ENCODE data around the gene AGBL3.

AGBL3 gene

GRCh38 chr7:135180122-135180521, 193.8 kb downstream of the AGBL3 start:
- no peak overlapping the region for H3K27ac ChIP-seq (ENCODE audit: low read depth, low read length)
- no peak overlapping the region for H3K4me3 ChIP-seq (ENCODE audit: low read length)
- 95% methylated on average over 5 of the region's 5 CpGs for WGBS
- no peaks in the 10 kb centered on the region for H3K27me3 ChIP-seq (ENCODE audit: insufficient read depth, low read length)
- peaks cover 14% of the 10 kb centered on the region for H3K4me1 ChIP-seq (ENCODE audit: insufficient read depth, low read length)
- H3K9ac ChIP-seq (ENCODE audit: low read depth, low read length), result no peak overlapping the region
- peaks cover 1% of the 10 kb centered on the region for H3K36me3 ChIP-seq (ENCODE audit: insufficient read depth, low read length)
- peaks cover 28% of the 10 kb centered on the region for H3K9me3 ChIP-seq (ENCODE audit: insufficient read depth, low read depth, low read length)

DNA sequence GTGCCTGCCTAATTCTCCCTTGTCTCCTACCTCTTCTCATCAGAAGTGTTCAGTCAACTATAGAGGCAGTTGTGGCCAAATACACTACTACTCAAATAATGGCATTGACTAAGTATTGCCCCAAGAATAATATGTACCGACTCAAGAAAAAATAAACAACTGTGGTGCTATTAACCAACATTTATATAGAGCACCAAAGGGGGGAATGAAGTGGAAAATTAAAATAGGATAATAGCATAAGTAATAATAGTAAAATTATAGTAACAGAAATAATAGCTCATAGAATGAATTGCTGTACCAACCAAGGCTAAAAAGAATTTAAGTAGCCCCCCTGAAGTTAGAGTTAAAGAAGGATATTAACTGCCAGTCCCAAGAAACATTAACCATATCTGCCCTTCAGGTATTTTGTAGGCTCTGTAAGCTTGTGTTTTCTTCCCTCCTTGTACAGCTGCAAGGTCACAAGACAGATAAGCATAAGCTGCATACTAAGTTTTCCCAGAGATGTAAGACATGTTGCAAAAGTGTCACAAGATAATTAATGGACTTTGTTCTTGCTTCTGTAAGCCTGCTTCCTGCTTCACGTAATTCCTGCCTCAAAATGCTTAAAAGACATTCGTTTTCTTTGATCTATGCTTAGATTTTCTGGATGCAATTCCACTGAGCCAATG, 195.1 kb downstream of the AGBL3 start:
- 96% methylated on average over 2 of the region's 3 CpGs for WGBS
- Histone ChIP-seq H3K27ac (ENCODE audit: low read depth, low read length) (no peak overlapping the region), H3K4me3 (ENCODE audit: low read length) (no peak overlapping the region), H3K9ac (ENCODE audit: low read depth, low read length) (no peak overlapping the region), H3K4me1 (ENCODE audit: insufficient read depth, low read length) (peaks cover 14% of the 10 kb centered on the region), H3K36me3 (ENCODE audit: insufficient read depth, low read length) (peaks cover 13% of the 10 kb centered on the region), H3K9me3 (ENCODE audit: insufficient read depth, low read depth, low read length) (peaks cover 28% of the 10 kb centered on the region), H3K27me3 (ENCODE audit: insufficient read depth, low read length) (no peaks in the 10 kb centered on the region)

DNA sequence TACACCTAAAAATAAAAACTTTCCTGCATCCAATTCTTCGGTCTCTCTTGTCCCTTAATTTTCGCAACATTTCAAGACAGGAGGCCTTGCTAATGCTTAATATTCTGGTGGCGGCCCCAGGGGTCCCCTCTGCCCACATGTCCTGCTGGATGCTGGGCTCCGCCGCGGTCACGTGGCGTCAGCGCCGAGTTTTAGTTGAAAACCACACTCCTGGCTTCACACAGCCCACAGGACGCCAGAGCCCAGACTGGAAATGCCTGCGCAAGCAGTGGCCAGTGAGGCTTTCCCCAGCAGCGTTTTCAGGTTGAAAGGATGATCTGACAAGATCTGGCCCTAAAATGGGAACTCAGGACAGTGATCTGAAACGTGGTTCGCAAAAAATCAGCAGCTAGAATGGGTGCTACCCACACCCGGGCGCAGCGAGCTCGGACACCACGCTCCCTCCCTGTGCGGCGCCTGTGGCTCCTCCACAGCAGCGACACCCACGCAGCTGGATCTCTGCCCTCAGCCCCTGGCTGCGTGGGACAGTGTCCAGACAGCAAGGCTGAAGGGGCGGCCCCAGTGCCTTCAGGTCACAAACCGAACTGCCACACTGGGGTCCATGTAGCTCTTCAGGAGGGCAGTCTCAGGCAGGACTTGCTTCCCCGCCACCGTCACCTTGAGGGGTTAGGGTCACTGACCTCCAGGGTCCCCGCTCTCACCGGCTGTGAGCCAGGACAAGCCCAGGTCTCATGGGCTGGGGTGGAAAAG, 195.8 kb downstream of the AGBL3 start:
- WGBS, result 96% methylated on average over 31 of the region's 31 CpGs
- H3K4me3 ChIP-seq (ENCODE audit: low read length), result no peak overlapping the region
- peaks cover 28% of the 10 kb centered on the region for H3K9me3 ChIP-seq (ENCODE audit: insufficient read depth, low read depth, low read length)
- H3K27ac ChIP-seq (ENCODE audit: low read depth, low read length), result no peak overlapping the region
- H3K36me3 ChIP-seq (ENCODE audit: insufficient read depth, low read length), result peaks cover 17% of the 10 kb centered on the region
- H3K27me3 ChIP-seq (ENCODE audit: insufficient read depth, low read length), result no peaks in the 10 kb centered on the region
- H3K4me1 ChIP-seq (ENCODE audit: insufficient read depth, low read length), result peaks cover 11% of the 10 kb centered on the region
- H3K9ac ChIP-seq (ENCODE audit: low read depth, low read length), result no peak overlapping the region

GRCh38 chr7:135183478-135183877, 197.2 kb downstream of the AGBL3 start:
- Histone ChIP-seq H3K36me3 (ENCODE audit: insufficient read depth, low read length) (peaks cover 25% of the 10 kb centered on the region), H3K4me1 (ENCODE audit: insufficient read depth, low read length) (no peaks in the 10 kb centered on the region), H3K27ac (ENCODE audit: low read depth, low read length) (no peak overlapping the region), H3K4me3 (ENCODE audit: low read length) (no peak overlapping the region), H3K27me3 (ENCODE audit: insufficient read depth, low read length) (no peaks in the 10 kb centered on the region), H3K9ac (ENCODE audit: low read depth, low read length) (no peak overlapping the region), H3K9me3 (ENCODE audit: insufficient read depth, low read depth, low read length) (peaks cover 28% of the 10 kb centered on the region)
- WGBS, result 92% methylated on average over 7 of the region's 7 CpGs

DNA sequence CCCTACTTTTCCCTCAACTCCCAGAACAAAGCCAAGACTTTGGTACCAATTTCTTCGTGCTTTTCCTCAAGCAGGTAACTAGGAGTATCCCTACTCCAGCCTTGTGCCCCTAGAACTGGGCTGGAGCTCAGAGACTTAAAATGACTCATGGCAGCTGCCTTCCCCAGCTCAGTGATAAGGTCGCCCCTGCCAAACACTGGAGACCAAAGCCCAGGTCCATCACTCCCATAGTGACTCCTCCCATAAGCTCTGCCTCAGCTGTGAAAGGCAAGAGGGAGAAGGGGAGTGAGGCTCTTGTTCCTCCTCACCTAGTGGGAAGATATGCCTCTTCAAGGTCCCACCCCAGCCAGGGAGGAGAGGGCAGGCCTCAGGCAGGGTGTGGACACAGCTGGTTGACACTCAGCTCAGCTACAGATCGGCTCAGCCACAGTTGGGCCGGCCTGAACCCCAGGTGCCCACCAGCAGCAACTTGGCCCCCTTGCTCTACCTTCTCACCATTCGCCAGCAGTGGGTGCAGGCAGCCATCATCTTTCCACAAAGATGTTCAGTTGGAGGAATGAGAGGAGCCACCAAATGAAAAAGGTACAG, 198.0 kb downstream of the AGBL3 start:
- Histone ChIP-seq H3K36me3 (ENCODE audit: insufficient read depth, low read length) (peaks cover 32% of the 10 kb centered on the region), H3K4me1 (ENCODE audit: insufficient read depth, low read length) (no peaks in the 10 kb centered on the region), H3K27me3 (ENCODE audit: insufficient read depth, low read length) (no peaks in the 10 kb centered on the region), H3K9ac (ENCODE audit: low read depth, low read length) (no peak overlapping the region), H3K4me3 (ENCODE audit: low read length) (no peak overlapping the region), H3K9me3 (ENCODE audit: insufficient read depth, low read depth, low read length) (peaks cover 28% of the 10 kb centered on the region), H3K27ac (ENCODE audit: low read depth, low read length) (no peak overlapping the region)
- WGBS, result 91% methylated on average over 5 of the region's 5 CpGs
